Uterus (tissue), 2 donors: ENCODE results near the gene MUC5B.

Source experiments
- CTCF ChIP-seq, 4 experiments: fragments of 200-600 bp in 2 of 4; fragments of 450-650 bp in 2 of 4; sonication (generic) in 2 of 4; IDR thresholded peaks; one replicate each; pipeline ENCODE4 v1.5.1; 2016 to 2019; ENCODE audit warnings: antibody characterized with exemption in 4 of 4, mild to moderate bottlenecking in 2 of 4, moderate library complexity in 1 of 4
- POLR2A ChIP-seq, 2 donors: fragments of 450-650 bp; IDR thresholded peaks; one replicate each; pipeline ENCODE4 v1.6.1; 2016; ENCODE audit warnings: antibody characterized with exemption in 2 of 2, mild to moderate bottlenecking in 1 of 2, moderate library complexity in 1 of 2

GRCh38 chr11:1219834-1220815 lies 2.7 kb upstream of the MUC5B start:
- TF ChIP-seq CTCF (IDR thresholded peaks at IDR 0.05) (no peak), POLR2A (IDR thresholded peaks at IDR 0.05) (no peak)
